T-helper 1 cell treated with Interleukin-12 subunit alpha and Interleukin-12 subunit beta and Interleukin-4 antibody, amounts not matched to agents 30 ng/mL and 1 ng/mL, for 36 hours (primary cell): Measurements from ENCODE around the gene CTNNBIP1. TPM values are rescaled to one million over a fixed set of nuclear protein-coding genes. Genes with fewer than 3 reads are reported as not detected.

Experiments
- intact Hi-C: fragments of 100-400 bp; cut with micrococcal nuclease; formaldehyde crosslinking; loops from one replicate; pipeline ENCODE4 v1.15.1; 2024
- total RNA-seq: library from RNA; stranded (reverse); gene quantifications from 2 replicates; pipeline ENCODE4 v1.2.3, GENCODE V29; 2022

CTNNBIP1 gene
- total RNA-seq, 1 donor from 2014 or later = 7.4 TPM

- intact Hi-C loops = no loop called here
These were observed 28.2 kb downstream of the CTNNBIP1 start for GRCh38 chr1:9881838-9882249.

GRCh38 chr1:9878404-9878803, 31.7 kb downstream of the CTNNBIP1 start:
- intact Hi-C loops = no loop called here

GRCh38 chr1:9877962-9878361, 32.1 kb downstream of the CTNNBIP1 start:
- intact Hi-C loops = no loop called here

GRCh38 chr1:9875636-9876000, 34.5 kb downstream of the CTNNBIP1 start:
- intact Hi-C loops = loop anchor here (1.0 to 2.0 kb wide), 4 partner anchors 35 to 553 kb away; partner anchors contain the start of gene CTNNBIP1

GRCh38 chr1:9874959-9875635, 35.0 kb downstream of the CTNNBIP1 start:
- intact Hi-C loops = loop anchor here (1.0 to 2.0 kb wide), 5 partner anchors 36 to 553 kb away; partner anchors contain the start of genes CTNNBIP1 and UBE4B

GRCh38 chr1:9874412-9874811, 35.7 kb downstream of the CTNNBIP1 start:
- intact Hi-C loops = loop anchor here (1.0 to 2.0 kb wide), 2 partner anchors 36 to 158 kb away; partner anchors contain the start of genes CTNNBIP1 and UBE4B

- intact Hi-C loops = loop anchor here (1.0 to 2.0 kb wide), 2 partner anchors 37 to 158 kb away; partner anchors contain the start of genes CTNNBIP1 and UBE4B
These were observed 36.1 kb downstream of the CTNNBIP1 start for GRCh38 chr1:9873992-9874391.

- intact Hi-C loops = no loop called here
These were observed 36.7 kb downstream of the CTNNBIP1 start for GRCh38 chr1:9873385-9873784.

- intact Hi-C loops = no loop called here
These were observed 37.5 kb downstream of the CTNNBIP1 start for GRCh38 chr1:9872430-9873165.

- intact Hi-C loops = no loop called here
These were observed 38.2 kb downstream of the CTNNBIP1 start for GRCh38 chr1:9871707-9872425.

GRCh38 chr1:9871021-9871420, 39.0 kb downstream of the CTNNBIP1 start:
- intact Hi-C loops = no loop called here

GRCh38 chr1:9870572-9870971, 39.5 kb downstream of the CTNNBIP1 start:
- intact Hi-C loops = no loop called here

GRCh38 chr1:9869831-9870251, 40.2 kb downstream of the CTNNBIP1 start:
- intact Hi-C loops = no loop called here

GRCh38 chr1:9868244-9868590, 41.9 kb downstream of the CTNNBIP1 start:
- intact Hi-C loops = no loop called here

- intact Hi-C loops = loop anchor here (1.0 to 2.0 kb wide), 7 partner anchors 43 to 372 kb away; no protein-coding TSS in a partner anchor
These were observed 42.4 kb downstream of the CTNNBIP1 start for GRCh38 chr1:9867408-9868243.

- intact Hi-C loops = loop anchor here (1.0 to 2.0 kb wide), 7 partner anchors 42 to 372 kb away; no protein-coding TSS in a partner anchor
These were observed 43.2 kb downstream of the CTNNBIP1 start for GRCh38 chr1:9866836-9867235.

GRCh38 chr1:9865724-9866123, 44.3 kb downstream of the CTNNBIP1 start:
- intact Hi-C loops = loop anchor here (2.0 kb wide), 1 partner anchor 41 kb away; no protein-coding TSS in a partner anchor

- intact Hi-C loops = no loop called here
These were observed 46.7 kb downstream of the CTNNBIP1 start for GRCh38 chr1:9863371-9863770.

- intact Hi-C loops = no loop called here
These were observed 48.7 kb downstream of the CTNNBIP1 start for GRCh38 chr1:9861360-9861759.

GRCh38 chr1:9860887-9861286, 49.2 kb downstream of the CTNNBIP1 start:
- intact Hi-C loops = no loop called here
